ENCODE measurements around the gene KLK2.
A peak's percentile ranks its signal among the peaks of the same experiment; 100 is the strongest.

KLK2 gene

GRCh38 chr19:50873056-50873455, at the start of gene KLK2:
Gene KLK2 (plus strand): TSS chr19:50873439. CDS start chr19:50873474, 35 bp downstream.
- no peak for DNase-seq

- DNase-seq, result no peak
These were observed 46.6 kb upstream of the KLK2 start for GRCh38 chr19:50826492-50827240.

GRCh38 chr19:50827476-50827875, 45.8 kb upstream of the KLK2 start:
- DNase-seq, result no peak

- DNase-seq, result no peak
These were observed 43.4 kb upstream of the KLK2 start for GRCh38 chr19:50829801-50830200.

- DNase-seq, result no peak
These were observed 42.8 kb upstream of the KLK2 start for GRCh38 chr19:50830266-50831025.

GRCh38 chr19:50831026-50831396, 42.2 kb upstream of the KLK2 start:
- no peak for DNase-seq

GRCh38 chr19:50832666-50833065, 40.6 kb upstream of the KLK2 start:
- DNase-seq, result no peak

GRCh38 chr19:50833117-50833801, 40.0 kb upstream of the KLK2 start, which contains the start of gene KLK15:
Gene KLK15 (minus strand): TSS chr19:50833574. CDS start chr19:50831492, 2,082 bp downstream.
- DNase-seq, result no peak

GRCh38 chr19:50833802-50834167, 39.5 kb upstream of the KLK2 start:
- no peak for DNase-seq

GRCh38 chr19:50835103-50835784, 38.0 kb upstream of the KLK2 start:
- no peak for DNase-seq

GRCh38 chr19:50835785-50836542, 37.3 kb upstream of the KLK2 start:
- DNase-seq, result peak; percentile 6

GRCh38 chr19:50836543-50837195, 36.6 kb upstream of the KLK2 start:
- no peak for DNase-seq

GRCh38 chr19:50837300-50837699, 35.9 kb upstream of the KLK2 start:
- no peak for DNase-seq

GRCh38 chr19:50838239-50838638, 35.0 kb upstream of the KLK2 start:
- no peak for DNase-seq

GRCh38 chr19:50839712-50840655, 33.3 kb upstream of the KLK2 start:
- DNase-seq, result no peak

- DNase-seq, result no peak
These were observed 31.1 kb upstream of the KLK2 start for GRCh38 chr19:50842130-50842529.

- no peak for DNase-seq
These were observed 30.0 kb upstream of the KLK2 start for GRCh38 chr19:50843205-50843604.

GRCh38 chr19:50843701-50844221, 29.5 kb upstream of the KLK2 start:
- no peak for DNase-seq

GRCh38 chr19:50844296-50844935, 28.8 kb upstream of the KLK2 start:
- no peak for DNase-seq

- no peak for DNase-seq
These were observed 22.5 kb upstream of the KLK2 start for GRCh38 chr19:50850738-50851137.
